Stimulated activated CD4-positive, alpha-beta T cell treated with anti-CD3 and anti-CD28 coated beads, Interleukin-2, amount 100 ng/mL, for 48 hours (primary cell): ENCODE results near the gene KLF8.

Experiments
- DNase-seq, 2 donors: peaks; one replicate each; pipeline ENCODE4 v3.0.0-alpha.2; 2020

KLF8 gene

DNA sequence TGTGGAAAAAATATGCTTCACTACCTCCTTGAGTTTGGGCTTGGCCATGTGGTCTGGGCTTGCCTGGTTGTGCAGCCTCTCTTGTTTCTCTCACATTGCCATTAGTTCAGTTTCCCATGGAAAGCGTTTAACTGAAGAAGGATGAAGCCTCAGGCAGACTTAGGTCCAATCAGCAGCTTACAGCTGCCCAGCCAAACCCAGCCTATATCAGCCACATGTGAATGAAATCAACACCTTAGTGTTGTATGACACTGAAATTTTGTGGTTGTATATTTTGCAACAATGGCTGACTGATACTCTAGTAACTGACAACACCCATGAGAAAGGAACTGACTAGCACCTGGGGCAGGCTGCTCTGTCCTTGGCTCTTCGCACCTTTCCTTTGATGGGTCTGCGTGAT lies 81.2 kb downstream of the KLF8 start:
- no peak for DNase-seq

DNA sequence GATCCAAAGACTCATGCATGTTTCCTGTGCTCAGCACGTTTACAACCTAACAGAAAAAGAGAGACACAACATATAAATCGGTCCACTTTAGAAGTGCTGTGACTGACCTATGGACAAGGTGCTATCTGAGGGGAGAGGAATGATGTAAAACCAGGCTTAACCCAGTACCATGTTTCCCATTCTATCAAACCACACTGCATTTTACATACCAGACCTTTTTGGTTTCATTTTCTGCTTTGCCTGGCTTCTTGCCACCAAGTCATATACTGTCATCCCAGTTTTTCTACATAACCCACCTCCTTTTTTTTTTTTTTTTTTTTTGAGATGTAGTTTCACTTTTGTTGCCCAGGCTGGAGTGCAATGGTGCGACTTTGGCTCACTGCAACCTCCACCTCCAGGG lies 82.2 kb downstream of the KLF8 start:
- DNase-seq: no peak

GRCh38 chrX:56318076-56318475 lies 85.9 kb downstream of the KLF8 start:
- DNase-seq: no peak

DNA sequence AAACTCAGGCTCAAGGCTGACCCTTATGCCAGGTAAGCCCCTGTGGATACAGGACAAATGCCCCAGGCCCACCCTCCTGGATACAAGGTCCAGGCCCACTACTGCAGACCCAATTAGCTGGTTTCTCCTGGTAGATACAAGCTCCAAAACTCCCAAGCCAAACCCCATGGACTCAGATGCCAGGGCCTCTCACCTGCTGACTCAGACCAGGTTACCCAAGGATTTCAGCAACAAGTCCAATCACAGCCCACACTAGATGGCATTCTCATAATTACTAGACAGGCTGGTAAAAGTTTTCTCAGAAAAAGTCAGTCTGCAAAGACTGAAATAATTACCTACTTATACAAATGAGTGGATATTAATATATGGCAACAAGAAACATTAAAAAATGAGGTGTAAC lies 87.0 kb downstream of the KLF8 start:
- no peak for DNase-seq
